ENCODE data around the gene KCNK4. TPM values are rescaled to one million over a fixed set of nuclear protein-coding genes. Genes with fewer than 3 reads are reported as not detected.
A peak's percentile ranks its signal among the peaks of the same experiment; 100 is the strongest.

KCNK4 gene
- total RNA-seq, 1 donor from 2014 or later: not detected

DNA sequence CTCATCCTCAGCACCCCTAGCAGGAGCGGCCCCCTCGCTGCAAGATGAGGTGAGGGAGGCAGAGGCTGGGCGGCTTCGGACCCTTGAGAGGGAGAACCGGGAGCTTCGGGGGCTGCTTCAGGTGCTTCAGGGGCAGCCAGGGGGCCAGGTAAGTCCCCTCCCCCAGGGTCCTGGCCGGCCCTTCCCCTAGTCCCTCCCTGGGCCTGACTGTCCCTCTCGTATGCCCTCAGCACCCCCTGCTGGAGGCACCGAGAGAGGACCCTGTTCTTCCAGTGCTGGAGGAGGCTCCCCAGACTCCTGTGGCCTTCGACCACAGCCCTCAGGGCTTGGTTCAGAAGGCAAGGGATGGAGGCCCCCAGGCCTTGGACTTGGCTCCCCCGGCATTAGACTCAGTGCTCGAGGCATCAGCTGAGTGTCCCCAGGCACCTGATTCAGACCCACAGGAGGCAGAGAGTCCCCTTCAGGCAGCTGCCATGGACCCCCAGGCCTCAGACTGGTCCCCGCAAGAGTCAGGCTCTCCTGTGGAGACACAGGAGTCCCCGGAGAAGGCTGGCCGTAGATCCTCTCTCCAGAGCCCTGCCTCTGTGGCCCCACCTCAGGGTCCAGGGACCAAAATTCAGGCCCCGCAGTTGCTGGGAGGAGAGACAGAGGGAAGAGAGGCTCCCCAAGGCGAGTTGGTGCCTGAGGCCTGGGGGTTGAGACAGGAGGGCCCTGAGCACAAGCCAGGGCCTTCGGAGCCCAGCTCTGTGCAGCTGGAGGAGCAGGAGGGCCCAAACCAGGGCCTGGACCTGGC is 52.9 kb downstream of the KCNK4 start:
- peak; percentile 21 to 39 for DNase-seq (ENCODE audit: low read depth in 2 of 2)

DNA sequence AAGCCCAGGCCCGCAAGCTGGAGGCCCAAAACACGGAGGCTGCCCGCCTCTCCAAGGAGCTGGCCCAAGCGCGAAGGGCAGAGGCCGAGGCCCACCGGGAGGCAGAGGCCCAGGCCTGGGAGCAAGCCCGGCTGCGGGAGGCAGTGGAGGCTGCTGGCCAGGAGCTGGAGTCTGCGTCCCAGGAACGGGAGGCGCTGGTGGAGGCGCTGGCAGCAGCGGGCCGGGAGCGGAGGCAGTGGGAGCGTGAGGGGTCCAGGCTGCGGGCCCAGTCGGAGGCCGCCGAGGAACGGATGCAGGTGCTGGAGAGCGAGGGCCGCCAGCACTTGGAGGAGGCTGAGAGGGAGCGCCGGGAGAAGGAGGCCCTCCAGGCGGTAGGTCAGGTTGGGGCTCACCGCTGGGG is 53.7 kb downstream of the KCNK4 start:
- DNase-seq (ENCODE audit: low read depth in 2 of 2): no peak

DNA sequence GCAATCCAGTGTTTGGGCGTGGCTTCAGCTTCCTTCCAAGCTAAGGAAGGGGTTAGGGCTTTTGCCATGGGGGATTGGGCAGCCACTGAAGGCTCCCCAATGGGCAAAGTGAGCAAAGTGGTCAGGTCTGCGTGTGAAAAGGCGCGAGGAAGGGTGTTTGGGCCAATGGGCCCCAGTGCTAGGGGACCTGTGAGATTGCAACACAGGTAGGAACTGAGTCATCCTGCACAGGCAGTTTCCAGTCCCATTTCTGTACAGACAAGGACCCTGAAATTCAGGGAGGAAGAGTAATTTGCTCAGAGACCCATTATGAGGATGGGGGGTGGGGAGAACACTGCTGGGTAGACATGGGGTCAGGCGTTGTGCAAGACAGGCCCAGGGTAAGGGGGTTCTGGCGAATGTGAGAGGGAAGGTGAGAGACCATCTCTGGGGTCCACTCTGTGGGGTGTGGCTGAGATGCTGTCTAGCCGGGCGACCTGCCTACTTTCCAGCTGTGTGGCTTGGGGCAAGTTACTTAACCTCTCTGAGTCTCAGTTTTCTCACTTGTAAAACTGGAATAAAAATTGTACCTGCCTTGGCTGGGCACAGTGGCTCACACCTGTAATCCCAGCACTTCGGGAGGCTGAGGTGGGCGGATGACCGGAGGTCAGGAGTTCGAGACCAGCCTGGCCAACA is 56.2 kb downstream of the KCNK4 start:
- DNase-seq (ENCODE audit: low read depth in 2 of 2): no peak

DNA sequence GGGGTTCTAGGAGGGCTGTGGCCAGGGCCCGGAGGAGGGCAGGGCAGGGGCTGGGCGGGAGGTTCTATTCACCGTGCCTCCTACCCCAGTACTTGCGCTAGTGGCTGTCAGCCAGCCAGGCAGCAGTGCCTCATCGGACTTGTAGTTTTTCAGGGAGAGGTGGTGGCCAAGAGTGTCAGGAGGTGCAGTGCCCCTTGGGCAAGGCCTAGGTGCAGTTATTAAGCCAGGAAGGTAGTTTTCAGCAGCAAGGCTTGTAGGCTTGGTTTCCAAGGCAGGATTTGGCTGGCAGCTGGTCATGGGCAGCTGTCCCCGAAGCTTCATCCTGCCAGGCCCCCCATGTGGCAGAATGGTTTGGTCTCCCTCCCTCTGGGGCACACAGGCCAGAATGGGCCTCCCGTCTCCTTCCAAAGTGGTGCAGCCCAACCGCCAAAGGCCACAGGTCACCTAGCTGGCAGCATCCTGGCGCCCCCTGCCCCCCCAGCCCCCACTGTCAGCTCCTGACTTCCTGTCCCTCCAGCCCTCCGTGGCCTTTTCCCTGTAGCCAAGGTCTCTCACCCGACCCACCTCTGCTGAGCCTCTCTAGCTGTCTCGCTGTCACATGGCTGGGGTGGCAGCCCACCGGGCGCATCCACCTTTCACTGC is 57.4 kb downstream of the KCNK4 start:
- DNase-seq (ENCODE audit: low read depth in 2 of 2): peak; percentile 63 to 69

DNA sequence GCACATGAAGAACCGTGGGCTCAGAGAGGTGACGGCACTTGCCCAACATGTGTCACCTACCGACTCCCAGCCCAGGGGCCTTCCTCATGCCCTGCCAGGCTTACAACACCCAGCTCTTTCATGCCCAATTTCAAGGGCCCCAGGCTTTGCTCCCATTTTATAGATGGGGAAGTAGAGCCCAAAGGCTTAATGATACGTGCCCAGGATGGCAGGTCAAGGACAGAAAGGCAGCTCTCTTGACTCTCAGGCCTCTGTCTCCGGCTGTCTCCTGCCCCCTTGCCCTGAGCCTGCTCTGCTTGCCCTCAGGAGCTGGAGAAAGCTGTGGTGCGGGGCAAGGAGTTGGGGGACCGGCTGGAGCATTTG is 57.9 kb downstream of the KCNK4 start:
- no peak for DNase-seq (ENCODE audit: low read depth in 2 of 2)

DNA sequence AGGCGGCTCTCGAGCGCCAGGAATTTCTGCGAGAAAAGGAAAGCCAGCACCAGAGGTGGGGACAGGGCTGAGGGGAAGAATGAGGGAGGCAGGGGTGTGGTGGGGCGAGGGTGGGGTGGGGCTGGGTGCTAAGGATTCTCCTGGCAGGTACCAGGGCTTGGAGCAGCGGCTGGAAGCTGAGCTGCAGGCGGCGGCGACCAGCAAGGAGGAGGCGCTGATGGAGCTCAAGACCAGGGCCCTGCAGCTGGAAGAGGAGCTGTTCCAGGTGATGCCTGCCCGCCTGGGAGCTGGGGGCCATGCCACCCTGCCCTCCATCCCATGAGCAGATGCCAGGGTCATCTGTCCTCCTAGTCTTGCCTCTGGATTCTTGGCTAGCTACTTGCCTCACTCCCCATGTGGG is 58.3 kb downstream of the KCNK4 start:
- DNase-seq (ENCODE audit: low read depth in 2 of 2): no peak

Other genes starting within 250 kb of the KCNK4 start
- gene MACROD1, start 125.2 kb upstream of the KCNK4 start, total RNA-seq: 21.6 and 31.5 TPM in 2 replicates
- 93.5 and 111 TPM in 2 replicates for gene STIP1, start 105.1 kb upstream of the KCNK4 start, total RNA-seq
- gene FERMT3, start 84.6 kb upstream of the KCNK4 start, total RNA-seq: 4.4 and 9.6 TPM in 2 replicates
- gene TRPT1, start 65.1 kb upstream of the KCNK4 start, total RNA-seq: 25.3 and 33.1 TPM in 2 replicates
- gene NUDT22, start 65.0 kb upstream of the KCNK4 start, total RNA-seq: 26.2 and 37.3 TPM in 2 replicates
- gene DNAJC4, start 60.8 kb upstream of the KCNK4 start, total RNA-seq: 11.3 and 19.0 TPM in 2 replicates
- gene VEGFB, start 56.7 kb upstream of the KCNK4 start, total RNA-seq: 13.3 and 22.4 TPM in 2 replicates
- gene FKBP2, start 50.2 kb upstream of the KCNK4 start, total RNA-seq: 39.2 and 75.4 TPM in 2 replicates
- gene PPP1R14B, start 44.4 kb upstream of the KCNK4 start, total RNA-seq: 153 and 159 TPM in 2 replicates
- gene PLCB3, start 39.8 kb upstream of the KCNK4 start, total RNA-seq: 14.3 and 14.4 TPM in 2 replicates
- 54.3 and 65.9 TPM in 2 replicates for gene BAD, start 6.6 kb upstream of the KCNK4 start, total RNA-seq
- gene GPR137, start 5.5 kb upstream of the KCNK4 start, total RNA-seq: 5.2 and 9.7 TPM in 2 replicates
- gene CATSPERZ, start 9.1 kb downstream of the KCNK4 start, total RNA-seq: 0.22 TPM in 1 of 2 replicates, not detected in the other
- gene ESRRA, start 14.2 kb downstream of the KCNK4 start, total RNA-seq: 33.8 and 53.6 TPM in 2 replicates
- gene TRMT112, start 26.3 kb downstream of the KCNK4 start, total RNA-seq: 189 and 190 TPM in 2 replicates
- 217 and 266 TPM in 2 replicates for gene PRDX5, start 26.8 kb downstream of the KCNK4 start, total RNA-seq
- 0.79 and 1.7 TPM in 2 replicates for gene CCDC88B, start 48.9 kb downstream of the KCNK4 start, total RNA-seq
- gene RPS6KA4, start 67.9 kb downstream of the KCNK4 start, total RNA-seq: 21.4 and 24.8 TPM in 2 replicates

Measured in lung microvascular endothelial cell (primary cell).